Measurements from ENCODE around the gene CHRDL2.

CHRDL2 gene

GRCh38 chr11:74748211-74749126 lies 17.2 kb upstream of the CHRDL2 start, which contains the start of gene RNF169:
RNF169 (plus strand) TSS chr11:74748849; CDS start chr11:74748881, 32 bp downstream.
- peak; percentile 79 to 85 for DNase-seq (ENCODE audit: low read depth in 2 of 2)

GRCh38 chr11:74746868-74747267 lies 15.6 kb upstream of the CHRDL2 start:
- no peak for DNase-seq (ENCODE audit: low read depth in 2 of 2)

DNA sequence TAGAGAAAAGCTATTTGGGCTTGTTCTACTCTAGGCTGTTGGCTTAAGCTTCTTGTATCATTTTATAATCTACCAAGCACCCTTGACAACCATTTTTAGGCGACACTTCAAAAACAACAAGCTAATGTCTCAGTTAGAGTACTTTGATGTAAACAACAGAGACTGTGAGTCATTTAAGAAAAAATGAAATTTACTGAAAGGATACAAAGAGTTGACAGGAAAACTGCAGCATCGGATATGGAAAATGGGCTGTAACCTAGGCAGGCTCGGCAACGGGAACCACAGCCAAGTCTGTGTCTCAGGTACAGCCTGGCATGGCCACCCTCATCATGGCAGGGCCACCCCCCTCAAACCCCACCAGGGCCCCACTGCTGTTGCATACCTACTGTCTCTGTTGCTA lies 13.1 kb upstream of the CHRDL2 start:
- DNase-seq (ENCODE audit: low read depth in 2 of 2), result no peak

GRCh38 chr11:74743640-74744039 lies 12.4 kb upstream of the CHRDL2 start:
- DNase-seq (ENCODE audit: low read depth in 2 of 2), result no peak

DNA sequence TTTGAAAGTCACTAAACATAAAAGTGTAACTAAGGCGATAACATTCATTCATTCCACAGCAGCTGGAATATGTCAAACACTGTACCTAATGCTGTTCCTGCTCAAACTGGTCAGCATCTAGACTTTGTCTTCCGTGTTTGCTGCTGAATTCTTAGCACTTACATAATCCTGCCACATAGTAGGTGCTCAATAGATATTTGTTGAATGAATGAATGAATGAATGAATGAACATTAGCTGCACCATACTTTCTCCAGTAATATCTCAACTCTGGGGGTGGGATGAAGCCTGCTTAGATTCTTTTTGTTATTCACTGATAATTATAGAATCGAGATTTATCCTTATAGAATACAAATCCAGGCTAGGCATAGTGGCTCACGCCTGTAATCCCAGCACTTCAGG lies 10.8 kb upstream of the CHRDL2 start:
- no peak for DNase-seq (ENCODE audit: low read depth in 2 of 2)

DNA sequence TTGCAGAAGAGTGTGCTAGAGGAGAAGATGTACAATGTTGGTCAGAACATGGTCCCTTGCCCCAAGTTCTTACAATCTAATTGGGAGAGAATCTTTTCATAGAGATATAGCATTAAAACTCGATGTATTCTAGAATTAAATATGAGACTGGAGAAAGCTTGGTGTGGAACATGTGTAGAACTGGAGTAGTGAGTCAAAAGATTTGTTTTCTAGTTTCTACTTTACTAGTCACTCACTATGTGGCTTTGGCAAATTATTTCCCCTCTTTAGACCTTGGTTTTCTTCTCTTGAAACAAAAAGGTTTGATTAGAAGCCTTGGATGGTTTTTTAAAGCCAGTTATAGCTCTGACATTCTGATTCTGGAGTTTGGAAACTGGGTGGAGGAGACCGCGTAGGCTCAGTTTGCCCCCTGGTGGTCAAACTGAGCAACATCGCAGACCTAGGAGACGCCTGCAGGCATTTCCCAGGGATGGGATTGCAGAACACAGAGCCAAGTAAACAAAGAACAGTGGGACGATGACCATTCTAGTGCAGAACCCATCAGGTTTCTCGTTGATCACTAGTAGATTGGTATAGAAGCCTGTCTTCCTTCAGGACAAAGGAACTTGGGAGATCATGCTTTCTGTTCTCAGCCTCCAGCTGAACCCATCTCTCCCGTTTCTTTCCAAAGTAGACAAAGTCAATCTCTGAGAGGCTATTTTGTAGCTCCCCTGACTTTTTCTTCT lies 8.5 kb upstream of the CHRDL2 start:
- DNase-seq (ENCODE audit: low read depth in 2 of 2), result peak in 1 of 2 donors; percentile 14

DNA sequence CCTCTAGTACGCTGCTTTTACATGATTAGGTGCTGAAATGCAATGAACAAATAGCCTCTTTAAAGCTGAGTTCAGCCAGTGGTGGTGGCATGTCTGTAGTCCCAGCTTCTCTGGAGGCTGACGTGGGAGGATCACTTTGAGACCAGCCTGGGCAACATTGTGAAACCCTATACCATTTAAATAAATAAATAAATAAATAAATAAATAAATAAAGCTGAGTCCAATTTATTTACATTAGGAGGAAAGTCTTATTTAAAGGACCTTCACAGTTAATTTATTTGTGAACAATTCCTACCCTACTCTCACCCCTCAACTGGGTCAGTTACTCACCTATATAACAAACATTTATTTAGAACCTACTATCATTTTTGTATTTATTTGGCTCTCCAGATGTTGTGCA lies 4.8 kb upstream of the CHRDL2 start:
- no peak for DNase-seq (ENCODE audit: low read depth in 2 of 2)

DNA sequence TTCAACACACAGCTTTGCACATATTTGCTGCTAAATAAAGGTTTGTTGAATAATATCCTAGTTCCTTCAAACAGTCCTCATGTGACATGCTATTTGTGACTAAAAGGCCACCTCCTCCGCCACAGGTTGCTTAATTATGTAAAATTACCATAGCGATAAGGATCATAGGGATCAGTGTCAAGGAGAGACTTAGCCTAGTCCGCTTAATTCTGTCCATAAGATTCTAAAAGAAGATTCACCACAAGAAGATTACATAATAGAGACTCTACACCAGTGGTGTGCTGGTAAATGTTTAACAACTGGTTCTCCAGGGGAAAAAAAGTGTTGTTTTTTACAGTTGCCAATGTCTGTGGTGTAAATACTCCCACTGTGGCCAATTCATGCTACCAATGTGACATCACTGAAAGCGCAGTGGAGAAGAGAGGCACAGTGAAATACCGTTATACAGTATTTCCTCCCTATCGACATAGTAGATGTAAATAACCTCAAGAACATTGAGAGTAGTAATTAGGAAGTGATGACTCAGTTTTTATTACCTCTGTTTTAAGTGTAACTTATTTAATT lies 4.2 kb upstream of the CHRDL2 start:
- no peak for DNase-seq (ENCODE audit: low read depth in 2 of 2)

DNA sequence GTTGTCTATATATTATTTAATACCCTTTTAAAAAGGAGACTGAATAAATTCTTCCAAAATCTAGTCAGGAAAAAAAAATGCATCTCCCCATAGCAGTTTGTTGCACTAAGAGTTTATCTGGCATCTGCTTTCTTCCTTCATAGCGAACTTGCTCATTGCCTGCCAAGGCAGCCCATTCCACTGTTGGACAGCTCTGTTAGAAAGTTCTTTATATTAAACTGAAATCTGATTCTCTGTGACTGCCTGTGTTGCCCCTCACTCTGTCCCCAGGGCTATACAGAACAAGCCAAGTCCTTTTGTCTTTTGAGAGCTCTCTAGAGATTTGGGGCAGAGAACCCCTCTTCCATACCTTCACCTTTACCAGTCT lies 3.3 kb upstream of the CHRDL2 start:
- no peak for DNase-seq (ENCODE audit: low read depth in 2 of 2)

GRCh38 chr11:74730571-74731260 lies 510 bp downstream of the CHRDL2 start:
- no peak for DNase-seq (ENCODE audit: low read depth in 2 of 2)

DNA sequence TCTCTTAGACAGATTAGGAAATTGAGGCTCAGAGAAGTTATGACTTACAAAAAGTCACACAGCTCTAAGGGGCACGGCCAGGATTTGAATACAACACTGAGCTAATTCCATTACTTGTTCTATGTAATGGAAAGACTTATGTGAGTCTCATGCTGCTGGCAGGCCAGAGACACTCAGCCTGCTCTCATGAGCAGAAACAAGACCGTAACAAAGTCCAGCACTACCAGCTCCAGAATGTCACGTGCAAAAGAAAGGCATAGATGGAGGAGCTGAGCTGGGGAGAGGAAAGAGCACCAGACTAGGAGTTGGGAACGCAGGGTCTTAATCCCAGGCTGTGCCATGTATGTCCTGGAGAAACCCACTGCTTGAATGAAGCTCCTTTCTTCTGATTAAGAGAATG lies 1.8 kb downstream of the CHRDL2 start:
- no peak for DNase-seq (ENCODE audit: low read depth in 2 of 2)

DNA sequence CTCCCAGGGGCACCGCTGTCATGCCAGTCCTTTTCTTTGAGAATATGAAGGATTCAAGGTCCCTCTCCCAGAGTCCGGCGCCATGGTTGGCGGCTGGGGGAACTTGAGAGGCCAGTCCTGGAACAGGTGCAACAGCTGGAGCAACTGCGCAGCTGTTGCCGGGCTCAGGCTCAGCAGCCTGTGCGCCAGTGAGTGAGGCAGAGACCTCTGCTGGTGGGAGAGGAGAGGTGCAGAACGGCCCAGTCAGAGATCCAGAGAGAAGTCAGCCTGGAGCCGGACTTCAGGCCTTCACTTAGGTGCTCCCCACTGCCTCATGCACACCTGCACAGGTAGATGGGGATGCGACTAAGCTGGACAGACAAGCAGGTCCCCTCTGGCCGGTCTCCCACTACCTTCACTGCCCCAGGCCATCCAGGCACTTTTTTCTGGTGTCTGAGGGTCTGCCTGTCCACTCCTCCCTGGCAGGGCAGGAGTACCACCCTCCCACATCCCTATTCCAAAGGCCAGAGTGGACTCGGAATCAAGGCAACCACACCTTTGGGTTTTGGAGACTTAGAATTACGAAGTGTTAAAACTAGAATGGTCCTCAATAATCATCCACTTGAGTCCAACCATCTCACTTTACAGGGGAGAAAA lies 4.6 kb downstream of the CHRDL2 start:
- DNase-seq (ENCODE audit: low read depth in 2 of 2), result peak; percentile 35 to 53

GRCh38 chr11:74725701-74726100 lies 5.5 kb downstream of the CHRDL2 start:
- DNase-seq (ENCODE audit: low read depth in 2 of 2), result no peak

- DNase-seq (ENCODE audit: low read depth in 2 of 2), result no peak
Observed at GRCh38 chr11:74723511-74723910, 7.7 kb downstream of the CHRDL2 start.

- DNase-seq (ENCODE audit: low read depth in 2 of 2), result no peak
Observed at GRCh38 chr11:74721479-74721835, 9.8 kb downstream of the CHRDL2 start.

GRCh38 chr11:74720596-74721478 lies 10.4 kb downstream of the CHRDL2 start:
- no peak for DNase-seq (ENCODE audit: low read depth in 2 of 2)

DNA sequence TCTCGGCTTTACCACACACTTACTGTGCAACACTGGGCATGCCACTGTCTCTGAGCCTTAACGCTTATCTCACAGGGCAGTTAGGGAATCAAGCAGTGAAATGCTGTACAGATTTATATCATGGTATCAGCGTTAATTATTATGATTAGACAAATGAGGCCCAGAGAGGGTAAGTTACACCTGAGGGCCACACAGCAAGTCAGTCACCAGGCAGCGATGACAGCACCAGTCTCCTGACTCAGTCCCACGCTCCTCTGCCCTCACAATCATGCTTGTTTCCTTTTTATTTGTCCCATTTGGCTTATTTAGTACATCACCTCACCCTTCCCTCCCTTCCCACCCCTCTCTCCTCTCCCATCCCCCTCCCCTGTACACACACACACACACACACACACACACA lies 12.2 kb downstream of the CHRDL2 start:
- DNase-seq (ENCODE audit: low read depth in 2 of 2), result no peak

GRCh38 chr11:74717221-74717969 lies 13.8 kb downstream of the CHRDL2 start:
- no peak for DNase-seq (ENCODE audit: low read depth in 2 of 2)

DNA sequence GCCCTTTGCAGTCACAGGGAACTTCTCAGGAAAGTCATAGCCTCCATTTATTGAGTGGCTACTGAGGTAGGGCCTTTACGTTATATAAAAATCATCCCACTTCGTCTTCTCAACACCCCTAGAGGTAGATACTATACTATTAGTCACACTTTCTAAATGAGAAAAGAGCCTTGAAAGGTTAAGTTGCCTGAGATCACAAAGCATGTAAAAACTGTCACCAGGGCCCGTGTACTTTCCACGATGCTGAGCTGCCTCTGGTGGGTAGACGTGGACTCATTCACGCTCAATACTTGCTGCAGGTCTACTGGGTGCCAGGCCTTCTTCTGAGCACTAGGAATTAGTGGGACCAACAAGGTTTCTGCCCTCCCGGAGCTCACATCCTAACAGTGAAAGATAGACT lies 16.3 kb downstream of the CHRDL2 start:
- DNase-seq (ENCODE audit: low read depth in 2 of 2), result peak in 1 of 2 donors; percentile 20

- DNase-seq (ENCODE audit: low read depth in 2 of 2), result no peak
Observed at GRCh38 chr11:74713686-74714085, 17.5 kb downstream of the CHRDL2 start.

All from stimulated activated CD4-positive, alpha-beta T cell treated with anti-CD3 and anti-CD28 coated beads, Interleukin-15, amount 100 ng/mL, for 48 hours (primary cell).